ENCODE measurements around the gene MADD. TPM values are rescaled to one million over a fixed set of nuclear protein-coding genes. Genes with fewer than 3 reads are reported as not detected.

Gene MADD
- total and polyA plus RNA-seq, 2 donors (not counting 1 experiment from before 2014, with no cell fraction given) = 56.8 to 108 TPM

GRCh38 chr11:47350315-47350714 lies 80.4 kb downstream of the MADD start:
- Mint-ChIP-seq H3K27ac (no peak overlapping the region), H3K4me1 (no peaks in the 10 kb centered on the region), H3K9me3 (ENCODE audit: insufficient read depth) (no peaks in the 10 kb centered on the region), H3K4me3 (no peak overlapping the region), H3K27me3 (no peaks in the 10 kb centered on the region)
- WGBS (ENCODE audit: insufficient coverage) = 83% methylated on average over 6 of the region's 9 CpGs
- H4K20me1 ChIP-seq (ENCODE audit: control insufficient read depth, insufficient read depth, low read length, poor library complexity, severe bottlenecking) = peaks cover 7% of the 10 kb centered on the region
- intact Hi-C loops (cut with micrococcal nuclease) = no loop called here
- H3K4me1 ChIP-seq (ENCODE audit: control insufficient read depth in 2 of 2, insufficient read depth in 2 of 2, low read length in 2 of 2) = no peaks in the 10 kb centered on the region
- H3K9ac ChIP-seq (ENCODE audit: low read length) = no peak overlapping the region
- no peak for ATAC-seq (ENCODE audit: low read depth)
- H3K4me2 ChIP-seq (replicated peaks; ENCODE audit: low read depth, low read length, poor library complexity, severe bottlenecking) = no peak overlapping the region
- no peaks in the 10 kb centered on the region for H3K9me3 ChIP-seq (ENCODE audit: control extremely low read depth in 1 of 3, control insufficient read depth in 2 of 3, insufficient read depth in 1 of 3, low read length in 2 of 3)
- POLR2A ChIA-PET = no interaction called here
- H3K79me2 ChIP-seq (ENCODE audit: control insufficient read depth, insufficient read depth, low read length) = no peaks in the 10 kb centered on the region
- H3K36me3 ChIP-seq (replicated peaks in 1 of 2; ENCODE audit: control extremely low read depth in 1 of 2, control insufficient read depth in 1 of 2, extremely low read depth in 1 of 2, insufficient read depth in 2 of 2, low read length in 1 of 2) = peaks cover 0 to 10% of the 10 kb centered on the region in 2 experiments
- TF ChIP-seq CTCF (IDR thresholded peaks at IDR 0.05) (no peak), EZH2 (IDR thresholded peaks at IDR 0.05; ENCODE audit: borderline replicate concordance, insufficient read depth, low read depth, low read length, poor library complexity, severe bottlenecking) (no peak)
- no peak overlapping the region for H3K27ac ChIP-seq (ENCODE audit: low read length in 2 of 2)
- DNase-seq = no peak
- CTCF ChIA-PET = interaction anchor here (1.8 kb wide), 1 partner anchor 62 kb away, joined by 4 read pairs; no protein-coding TSS in a partner anchor
- no peaks in the 10 kb centered on the region for H3K27me3 ChIP-seq (replicated peaks in 1 of 4; ENCODE audit: control extremely low read depth in 1 of 4, control insufficient read depth in 3 of 4, insufficient read depth in 4 of 4, low read length in 3 of 4)
- no peak overlapping the region for H3K4me3 ChIP-seq (ENCODE audit: control extremely low read depth in 1 of 5, extremely low read depth in 1 of 5, insufficient read depth in 1 of 5, low read depth in 2 of 5, low read length in 4 of 5)
- no peak overlapping the region for H2AFZ ChIP-seq (ENCODE audit: insufficient read depth, low read depth, low read length, poor library complexity, severe bottlenecking)

- Histone ChIP-seq H3K4me3 (ENCODE audit: control extremely low read depth in 1 of 5, extremely low read depth in 1 of 5, insufficient read depth in 1 of 5, low read depth in 2 of 5, low read length in 4 of 5) (no peak overlapping the region), H2AFZ (ENCODE audit: insufficient read depth, low read depth, low read length, poor library complexity, severe bottlenecking) (no peak overlapping the region), H3K79me2 (ENCODE audit: control insufficient read depth, insufficient read depth, low read length) (no peaks in the 10 kb centered on the region), H3K9ac (ENCODE audit: low read length) (no peak overlapping the region), H4K20me1 (ENCODE audit: control insufficient read depth, insufficient read depth, low read length, poor library complexity, severe bottlenecking) (peaks cover 18% of the 10 kb centered on the region), H3K27me3 (replicated peaks in 1 of 4; ENCODE audit: control extremely low read depth in 1 of 4, control insufficient read depth in 3 of 4, insufficient read depth in 4 of 4, low read length in 3 of 4) (no peaks in the 10 kb centered on the region), H3K27ac (ENCODE audit: low read length in 2 of 2) (no peak overlapping the region), H3K9me3 (ENCODE audit: control extremely low read depth in 1 of 3, control insufficient read depth in 2 of 3, insufficient read depth in 1 of 3, low read length in 2 of 3) (peaks cover 0 to 4% (median 0%) of the 10 kb centered on the region in 3 donors), H3K4me2 (replicated peaks; ENCODE audit: low read depth, low read length, poor library complexity, severe bottlenecking) (no peak overlapping the region), H3K36me3 (replicated peaks in 1 of 2; ENCODE audit: control extremely low read depth in 1 of 2, control insufficient read depth in 1 of 2, extremely low read depth in 1 of 2, insufficient read depth in 2 of 2, low read length in 1 of 2) (peaks cover 0 to 12% of the 10 kb centered on the region in 2 experiments), H3K4me1 (ENCODE audit: control insufficient read depth in 2 of 2, insufficient read depth in 2 of 2, low read length in 2 of 2) (no peaks in the 10 kb centered on the region)
- ATAC-seq (ENCODE audit: low read depth) (no peak), DNase-seq (no peak)
- no peaks in the 10 kb centered on the region for H3K9me3 Mint-ChIP-seq (ENCODE audit: insufficient read depth)
- WGBS (ENCODE audit: insufficient coverage) = 94% methylated on average over 24 of the region's 29 CpGs
- ChIA-PET POLR2A (interaction anchor here (0.6 kb wide), 1 partner anchor 189 kb away, joined by 7 read pairs; no protein-coding TSS in a partner anchor), CTCF (interaction anchor here (1.8 kb wide), 1 partner anchor 61 kb away, joined by 4 read pairs; no protein-coding TSS in a partner anchor)
- TF ChIP-seq EZH2 (IDR thresholded peaks at IDR 0.05; ENCODE audit: borderline replicate concordance, insufficient read depth, low read depth, low read length, poor library complexity, severe bottlenecking) = no peak
- TF ChIP-seq CTCF (IDR thresholded peaks at IDR 0.05) = no peak
- H3K4me3 Mint-ChIP-seq = no peak overlapping the region
- no peak overlapping the region for H3K27ac Mint-ChIP-seq
- intact Hi-C loops (cut with micrococcal nuclease) = no loop called here
- no peaks in the 10 kb centered on the region for H3K4me1 Mint-ChIP-seq
- no peaks in the 10 kb centered on the region for H3K27me3 Mint-ChIP-seq
Observed at GRCh38 chr11:47351156-47352126, 81.5 kb downstream of the MADD start.

All from B cell (primary cell).